DLD1 (cell line): ENCODE data around the gene MRPS23.

Source experiments
- in situ Hi-C: cut with HindIII; loops from 2 replicates; pipeline ENCODE4 v1.10.0; 2017; ENCODE audit warnings: low sequenced_read_pairs

Gene MRPS23

GRCh38 chr17:57849874-57850754, at the start of gene MRPS23:
TSS of gene MRPS23 (minus strand) at chr17:57850044. CDS start at chr17:57850010, 34 bp downstream.
- in situ Hi-C loops = no loop called here

- in situ Hi-C loops = no loop called here
Observed at GRCh38 chr17:57899391-57899790, 49.5 kb upstream of the MRPS23 start.

GRCh38 chr17:57898487-57899311, 48.9 kb upstream of the MRPS23 start:
- in situ Hi-C loops = no loop called here

- in situ Hi-C loops = no loop called here
Observed at GRCh38 chr17:57895382-57896060, 45.7 kb upstream of the MRPS23 start.

GRCh38 chr17:57894848-57895247, 45.0 kb upstream of the MRPS23 start:
- in situ Hi-C loops = no loop called here

GRCh38 chr17:57892820-57893595, 43.2 kb upstream of the MRPS23 start:
- in situ Hi-C loops = no loop called here

- in situ Hi-C loops = no loop called here
Observed at GRCh38 chr17:57892146-57892819, 42.4 kb upstream of the MRPS23 start.

GRCh38 chr17:57890857-57891232, 41.0 kb upstream of the MRPS23 start:
- in situ Hi-C loops = no loop called here

- in situ Hi-C loops = no loop called here
Observed at GRCh38 chr17:57889892-57890856, 40.3 kb upstream of the MRPS23 start.

- in situ Hi-C loops = no loop called here
Observed at GRCh38 chr17:57889252-57889651, 39.4 kb upstream of the MRPS23 start.

GRCh38 chr17:57888311-57889216, 38.7 kb upstream of the MRPS23 start:
- in situ Hi-C loops = no loop called here

GRCh38 chr17:57887161-57887560, 37.3 kb upstream of the MRPS23 start:
- in situ Hi-C loops = no loop called here

GRCh38 chr17:57886020-57886419, 36.2 kb upstream of the MRPS23 start:
- in situ Hi-C loops = no loop called here

GRCh38 chr17:57885148-57885915, 35.5 kb upstream of the MRPS23 start:
- in situ Hi-C loops = no loop called here

- in situ Hi-C loops = no loop called here
Observed at GRCh38 chr17:57881783-57882351, 32.0 kb upstream of the MRPS23 start.

- in situ Hi-C loops = no loop called here
Observed at GRCh38 chr17:57881143-57881542, 31.3 kb upstream of the MRPS23 start.

- in situ Hi-C loops = no loop called here
Observed at GRCh38 chr17:57880086-57880456, 30.2 kb upstream of the MRPS23 start.
